K562 (cell line): ENCODE measurements around the gene SHE.

ENCODE experiments used
- BRCA1 ChIP-seq, 2 experiments: fragments of 450-650 bp in 1 of 2; sonication (generic) in 1 of 2; formaldehyde crosslinking in 1 of 2; IDR thresholded peaks; 2 replicates each; pipeline versions ENCODE4 v1.5.0 to v1.6.1; 2017 to 2020; ENCODE audit warnings: mild to moderate bottlenecking in 1 of 2, missing genetic modification reagents in 1 of 2
- FOXJ2 ChIP-seq: fragments of 200-800 bp; sonication (Bioruptor generic); IDR thresholded peaks from 2 replicates; pipeline ENCODE4 v1.6.1; 2016; ENCODE audit warnings: missing genetic modification characterization, missing compliant biosample characterization
- GATA2 ChIP-seq: sonication (generic); formaldehyde crosslinking; IDR thresholded peaks from 2 replicates; pipeline ENCODE4 v1.4.0; 2020; ENCODE audit warnings: mild to moderate bottlenecking, missing genetic modification reagents
- KAT8 ChIP-seq: fragments of 450-650 bp; IDR thresholded peaks from 2 replicates; pipeline ENCODE4 v1.6.1; 2016; ENCODE audit warnings: low read depth, mild to moderate bottlenecking
- KLF16 ChIP-seq: IDR thresholded peaks from 2 replicates; pipeline ENCODE4 v1.6.1; 2016; ENCODE audit warnings: antibody characterized with exemption
- RBM22 ChIP-seq: fragments of 200-400 bp; formaldehyde crosslinking; IDR thresholded peaks from 2 replicates; pipeline ENCODE4 v1.6.1; 2018; ENCODE audit warnings: low read length, low read depth; ENCODE audit not compliant: poor library complexity, severe bottlenecking
- SIX5 ChIP-seq, 2 experiments: IDR thresholded peaks; 2 replicates each; pipeline ENCODE4 v1.6.1; 2011; ENCODE audit warnings: low read length in 2 of 2, borderline replicate concordance in 1 of 2, low read depth in 1 of 2, mild to moderate bottlenecking in 1 of 2, moderate library complexity in 1 of 2; ENCODE audit not compliant: insufficient read depth in 1 of 2
- SMC3 ChIP-seq: conservative IDR thresholded peaks from 2 replicates; pipeline ENCODE4 v1.6.1; 2011; ENCODE audit warnings: low read depth, low read length, improper control_type of control experiment; ENCODE audit not compliant: insufficient read depth
- ZNF184 ChIP-seq: sonication (generic); formaldehyde crosslinking; IDR thresholded peaks from 2 replicates; pipeline ENCODE4 v1.5.0; 2020; ENCODE audit warnings: missing genetic modification reagents
- ZNF584 ChIP-seq: fragments of 200-800 bp; sonication (Bioruptor generic); IDR thresholded peaks from 2 replicates; pipeline ENCODE4 v1.6.1; 2016; ENCODE audit warnings: low read depth, mild to moderate bottlenecking, missing genetic modification characterization, missing compliant biosample characterization
- ZNF76 ChIP-seq: fragments of 250-450 bp; sonication (Bioruptor Pico); IDR thresholded peaks from 2 replicates; pipeline ENCODE4 v1.4.0; 2020; ENCODE audit warnings: mild to moderate bottlenecking, moderate library complexity, borderline replicate concordance
- TF ChIP-seq, protein P1 (sequence below), 3 experiments: IDR thresholded peaks in 2 of 3; conservative IDR thresholded peaks in 1 of 3; 2 replicates each; pipeline ENCODE4 v1.5.1; 2011 to 2012; ENCODE audit warnings: low read length in 3 of 3, mild to moderate bottlenecking in 3 of 3, control low read depth in 2 of 3, improper control_type of control experiment in 1 of 3, inconsistent platforms in 1 of 3, low read depth in 1 of 3, mixed read lengths in 1 of 3, moderate library complexity in 1 of 3; ENCODE audit not compliant: insufficient read depth in 2 of 3
- TF ChIP-seq, protein P2 (sequence below): sonication (generic); formaldehyde crosslinking; IDR thresholded peaks from 2 replicates; pipeline ENCODE4 v1.5.0; 2020; ENCODE audit warnings: missing genetic modification reagents

DNA sequence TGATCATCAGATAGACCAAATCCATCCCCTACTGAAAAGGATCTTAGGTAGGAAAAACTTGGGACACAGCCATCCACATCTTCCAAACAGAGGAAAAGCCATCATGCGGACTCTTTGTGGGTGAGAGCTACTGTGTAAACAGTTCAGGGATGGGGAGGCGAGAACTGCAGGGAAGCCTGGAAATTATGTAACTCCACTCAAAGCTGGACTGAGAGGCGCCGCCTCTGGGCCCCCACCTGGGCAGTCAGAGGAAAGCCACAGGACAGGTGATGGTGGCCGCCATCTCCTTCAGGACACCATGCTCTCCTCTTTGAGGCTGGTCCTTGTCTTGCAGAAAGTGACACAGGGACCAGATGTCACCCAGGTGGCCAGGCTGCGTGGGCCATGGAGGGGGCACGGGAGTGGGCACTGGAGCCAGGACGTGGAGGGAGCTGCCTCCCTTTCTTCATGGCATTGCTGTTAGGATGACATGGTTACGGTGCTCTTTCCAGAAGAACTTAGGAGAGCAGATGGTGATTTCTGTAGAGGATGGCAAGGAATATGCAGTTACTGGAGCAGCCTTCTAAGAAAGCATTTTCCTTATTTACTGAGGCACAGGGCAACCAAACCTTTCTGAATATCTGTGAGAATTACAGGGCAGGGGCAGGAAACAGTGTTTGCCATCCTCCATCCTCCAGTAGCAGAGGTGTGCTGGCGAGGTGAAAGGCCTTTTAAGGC lies 32.2 kb downstream of the SHE start:
- TF ChIP-seq RBM22 (no peak), SIX5 (IDR thresholded peaks at IDR 0.05; ENCODE audit: borderline replicate concordance in 1 of 2, insufficient read depth in 1 of 2, low read depth in 1 of 2, low read length in 2 of 2) (no peak), BRCA1 (IDR thresholded peaks at IDR 0.05) (no peak), BRCA1 (CRISPR knock-in tag; IDR thresholded peaks at IDR 0.05) (no peak), FOXJ2 (tag) (no peak), ZNF584 (no peak), KLF16 (no peak), GATA2 (no peak), ZNF184 (CRISPR knock-in tag) (no peak), KAT8 (no peak), ZNF76 (CRISPR knock-in tag) (no peak), SMC3 (no peak)
- TF ChIP-seq, protein P1, sequence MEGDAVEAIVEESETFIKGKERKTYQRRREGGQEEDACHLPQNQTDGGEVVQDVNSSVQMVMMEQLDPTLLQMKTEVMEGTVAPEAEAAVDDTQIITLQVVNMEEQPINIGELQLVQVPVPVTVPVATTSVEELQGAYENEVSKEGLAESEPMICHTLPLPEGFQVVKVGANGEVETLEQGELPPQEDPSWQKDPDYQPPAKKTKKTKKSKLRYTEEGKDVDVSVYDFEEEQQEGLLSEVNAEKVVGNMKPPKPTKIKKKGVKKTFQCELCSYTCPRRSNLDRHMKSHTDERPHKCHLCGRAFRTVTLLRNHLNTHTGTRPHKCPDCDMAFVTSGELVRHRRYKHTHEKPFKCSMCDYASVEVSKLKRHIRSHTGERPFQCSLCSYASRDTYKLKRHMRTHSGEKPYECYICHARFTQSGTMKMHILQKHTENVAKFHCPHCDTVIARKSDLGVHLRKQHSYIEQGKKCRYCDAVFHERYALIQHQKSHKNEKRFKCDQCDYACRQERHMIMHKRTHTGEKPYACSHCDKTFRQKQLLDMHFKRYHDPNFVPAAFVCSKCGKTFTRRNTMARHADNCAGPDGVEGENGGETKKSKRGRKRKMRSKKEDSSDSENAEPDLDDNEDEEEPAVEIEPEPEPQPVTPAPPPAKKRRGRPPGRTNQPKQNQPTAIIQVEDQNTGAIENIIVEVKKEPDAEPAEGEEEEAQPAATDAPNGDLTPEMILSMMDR (IDR thresholded peaks at IDR 0.05 in 2 of 3, conservative IDR thresholded peaks at IDR 0.05 in 1 of 3; ENCODE audit: insufficient read depth in 2 of 3, low read depth in 1 of 3, low read length in 3 of 3) = no peak; a peak in 1 of 6 replicates
- TF ChIP-seq, protein P2, sequence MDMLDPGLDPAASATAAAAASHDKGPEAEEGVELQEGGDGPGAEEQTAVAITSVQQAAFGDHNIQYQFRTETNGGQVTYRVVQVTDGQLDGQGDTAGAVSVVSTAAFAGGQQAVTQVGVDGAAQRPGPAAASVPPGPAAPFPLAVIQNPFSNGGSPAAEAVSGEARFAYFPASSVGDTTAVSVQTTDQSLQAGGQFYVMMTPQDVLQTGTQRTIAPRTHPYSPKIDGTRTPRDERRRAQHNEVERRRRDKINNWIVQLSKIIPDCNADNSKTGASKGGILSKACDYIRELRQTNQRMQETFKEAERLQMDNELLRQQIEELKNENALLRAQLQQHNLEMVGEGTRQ (CRISPR knock-in tag) = no peak
